GM06990 (cell line): ENCODE data around the gene PTPRD.

Source experiments
- DNase-seq: peaks from one replicate; pipeline ENCODE4 v3.0.0-alpha.2; 2011; ENCODE audit not compliant: insufficient read length; ENCODE audit errors: extremely low read depth
- H3K27me3 ChIP-seq: replicated peaks from 2 replicates; pipeline ENCODE4 v1.6.0; 2011; ENCODE audit warnings: low read length; ENCODE audit not compliant: control insufficient read depth, insufficient read depth
- H3K36me3 ChIP-seq: 2 replicates; pipeline ENCODE4 v1.5.1; 2011; ENCODE audit warnings: low read length; ENCODE audit not compliant: control insufficient read depth, insufficient read depth
- H3K4me3 ChIP-seq: replicated peaks from 2 replicates; pipeline ENCODE4 v1.5.1; 2011; ENCODE audit warnings: low read depth, mild to moderate bottlenecking, control low read depth, low read length
- CTCF ChIP-seq: IDR thresholded peaks from 2 replicates; pipeline ENCODE4 v1.5.1; 2011; ENCODE audit warnings: low read length, control low read depth, mild to moderate bottlenecking, inconsistent platforms; ENCODE audit not compliant: insufficient read depth, poor library complexity, severe bottlenecking

PTPRD gene

GRCh38 chr9:8904771-8905515 is 1707.9 kb downstream of the PTPRD start:
- TF ChIP-seq CTCF: no peak
- H3K36me3 ChIP-seq: no peaks in the 10 kb centered on the region
- no peaks in the 10 kb centered on the region for H3K27me3 ChIP-seq
- no peak for DNase-seq
- H3K4me3 ChIP-seq: no peak overlapping the region

- H3K4me3 ChIP-seq: no peak overlapping the region
- no peak for DNase-seq
- H3K36me3 ChIP-seq: no peaks in the 10 kb centered on the region
- no peak for TF ChIP-seq CTCF
- no peaks in the 10 kb centered on the region for H3K27me3 ChIP-seq
Measured at GRCh38 chr9:8903077-8903476, 1709.7 kb downstream of the PTPRD start.

- H3K36me3 ChIP-seq: no peaks in the 10 kb centered on the region
- no peak overlapping the region for H3K4me3 ChIP-seq
- no peak for DNase-seq
- no peak for TF ChIP-seq CTCF
- H3K27me3 ChIP-seq: no peaks in the 10 kb centered on the region
Measured at GRCh38 chr9:8901146-8901545, 1711.7 kb downstream of the PTPRD start.

GRCh38 chr9:8899511-8899910 is 1713.3 kb downstream of the PTPRD start:
- no peak for TF ChIP-seq CTCF
- Histone ChIP-seq H3K36me3 (no peaks in the 10 kb centered on the region), H3K27me3 (no peaks in the 10 kb centered on the region), H3K4me3 (no peak overlapping the region)
- DNase-seq: no peak

GRCh38 chr9:8895861-8896224 is 1717.0 kb downstream of the PTPRD start:
- H3K27me3 ChIP-seq: no peaks in the 10 kb centered on the region

More at GRCh38 chr9:8895861-8896224, 1717.0 kb downstream of the PTPRD start:
- peak; percentile 38 for TF ChIP-seq CTCF
- DNase-seq: no peak
- no peaks in the 10 kb centered on the region for H3K36me3 ChIP-seq
- H3K4me3 ChIP-seq: no peak overlapping the region
